ENCODE results near the gene TUBA4B.
"Not testable (repeated sequence)": the region's sequence is repeated elsewhere in the genome, so short reads cannot be mapped to it uniquely, and the experiment has no call there.

Gene TUBA4B

DNA sequence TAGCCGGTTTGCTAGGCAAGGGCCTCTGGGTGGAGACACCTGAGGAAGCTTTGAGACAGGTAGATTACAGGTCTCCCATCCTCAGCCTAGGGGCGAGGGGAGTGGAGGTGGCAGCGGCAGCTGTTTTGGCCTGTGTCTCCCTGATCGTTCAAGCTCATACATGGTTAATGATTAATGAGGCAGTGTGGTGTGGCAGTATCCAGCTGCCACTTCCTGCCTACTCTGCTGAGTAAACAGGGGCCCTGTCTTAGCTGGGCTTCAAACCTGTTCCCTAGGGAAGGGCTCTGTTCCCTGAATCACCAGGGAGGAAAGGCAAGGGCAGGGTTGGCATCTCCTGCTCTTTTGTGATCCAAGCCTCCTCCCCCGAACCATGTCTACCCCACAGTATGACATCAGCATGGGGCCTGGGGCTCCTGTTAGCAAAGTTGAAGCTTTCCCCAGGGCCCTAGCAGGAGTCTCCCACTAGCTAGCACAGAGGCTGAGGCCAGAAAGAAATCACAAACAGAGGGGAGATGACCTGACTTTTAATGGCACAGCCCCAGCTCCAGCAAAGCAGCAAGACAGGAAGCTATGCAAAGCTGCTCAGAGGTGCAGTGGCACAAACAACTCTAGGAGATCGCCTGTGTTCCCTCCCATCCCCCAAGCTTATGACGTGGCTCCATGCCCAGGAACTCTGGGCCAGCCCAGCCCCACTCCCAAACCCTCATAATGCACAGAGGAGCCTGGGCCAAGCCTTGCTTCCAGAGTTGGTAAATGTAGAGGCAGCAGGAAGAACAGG, 3.7 kb upstream of the TUBA4B start:
- peak; percentile 65 for DNase-seq

DNA sequence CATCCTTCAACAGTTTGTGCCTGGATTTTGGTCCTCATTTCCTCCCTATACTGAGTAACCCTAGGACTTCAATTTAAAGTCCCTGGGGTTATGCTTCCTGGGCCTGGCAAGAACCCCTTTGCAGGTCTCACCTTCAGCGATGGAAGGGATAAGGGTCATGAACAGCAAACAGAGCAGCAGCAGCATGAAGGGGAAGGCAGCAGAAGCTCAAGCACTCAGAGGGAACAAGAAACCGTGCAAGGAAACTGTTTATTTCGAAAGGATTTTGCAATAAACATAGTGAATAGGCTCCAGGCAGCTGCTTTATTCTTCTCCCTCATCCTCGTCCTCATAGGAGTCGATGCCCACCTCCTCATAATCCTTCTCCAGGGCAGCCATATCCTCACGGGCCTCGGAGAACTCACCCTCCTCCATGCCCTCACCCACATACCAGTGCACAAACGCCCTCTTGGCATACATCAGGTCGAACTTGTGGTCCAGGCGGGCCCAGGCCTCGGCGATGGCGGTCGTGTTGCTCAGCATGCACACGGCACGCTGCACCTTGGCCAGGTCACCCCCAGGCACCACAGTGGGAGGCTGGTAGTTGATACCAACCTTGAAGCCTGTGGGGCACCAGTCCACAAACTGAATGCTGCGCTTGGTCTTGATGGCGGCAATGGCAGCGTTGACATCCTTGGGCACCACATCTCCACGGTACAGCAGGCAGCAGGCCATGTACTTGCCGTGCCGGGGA, 2.8 kb upstream of the TUBA4B start:
- no peak for DNase-seq

DNA sequence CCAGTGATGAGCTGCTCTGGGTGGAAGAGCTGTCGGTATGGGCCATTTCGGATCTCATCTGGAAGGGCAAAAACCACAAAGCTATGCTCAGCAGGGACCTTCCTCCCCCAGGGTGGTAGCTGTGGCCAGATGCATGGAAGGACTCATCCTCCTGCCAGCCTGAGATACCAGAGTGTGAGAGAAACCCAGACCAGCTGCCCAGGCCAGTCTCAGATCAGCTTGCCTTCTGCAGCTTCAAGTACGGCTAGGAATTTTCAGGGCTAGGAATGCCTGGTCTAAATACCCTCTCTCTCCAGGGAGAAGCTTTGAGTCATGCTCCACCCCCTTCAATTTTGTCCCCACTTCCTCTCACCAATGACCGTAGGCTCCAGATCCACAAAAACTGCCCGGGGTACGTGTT, 1.4 kb upstream of the TUBA4B start:
- no peak for DNase-seq

DNA sequence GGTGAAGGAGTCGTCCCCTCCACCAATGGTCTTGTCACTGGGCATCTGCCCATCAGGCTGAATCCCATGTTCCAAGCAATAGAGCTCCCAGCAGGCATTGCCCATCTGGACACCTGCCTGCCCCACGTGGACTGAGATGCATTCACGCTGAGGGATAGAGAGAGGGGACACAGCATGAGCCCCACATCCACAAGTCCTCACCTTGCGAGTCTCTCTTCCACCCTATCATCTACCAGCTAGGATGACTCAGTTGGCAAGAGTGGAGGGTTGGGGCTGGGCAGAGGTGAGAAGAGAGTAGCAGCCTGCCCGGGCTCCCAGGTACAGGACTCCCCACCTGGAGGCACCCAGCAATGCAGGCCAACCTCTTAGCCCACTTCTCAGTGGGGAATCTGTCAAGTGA, 959 bp upstream of the TUBA4B start:
- peak; percentile 25 for DNase-seq

DNA sequence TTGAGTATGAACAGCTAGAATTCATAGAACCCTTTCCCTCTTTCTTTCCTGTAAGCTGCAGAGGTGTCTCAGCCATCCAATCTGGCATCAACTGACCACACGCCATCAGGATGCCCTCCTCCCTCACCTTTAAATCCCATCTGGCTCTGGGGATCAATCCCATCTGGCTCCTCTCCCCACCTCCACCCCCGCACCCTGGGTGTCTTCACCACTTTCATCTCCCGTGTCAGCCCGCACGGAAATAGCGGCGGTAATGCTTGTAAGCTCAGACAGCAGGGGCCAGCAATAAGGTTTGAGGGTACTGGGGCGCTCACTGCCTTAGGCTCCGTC, 508 bp upstream of the TUBA4B start:
- DNase-seq = no peak

DNA sequence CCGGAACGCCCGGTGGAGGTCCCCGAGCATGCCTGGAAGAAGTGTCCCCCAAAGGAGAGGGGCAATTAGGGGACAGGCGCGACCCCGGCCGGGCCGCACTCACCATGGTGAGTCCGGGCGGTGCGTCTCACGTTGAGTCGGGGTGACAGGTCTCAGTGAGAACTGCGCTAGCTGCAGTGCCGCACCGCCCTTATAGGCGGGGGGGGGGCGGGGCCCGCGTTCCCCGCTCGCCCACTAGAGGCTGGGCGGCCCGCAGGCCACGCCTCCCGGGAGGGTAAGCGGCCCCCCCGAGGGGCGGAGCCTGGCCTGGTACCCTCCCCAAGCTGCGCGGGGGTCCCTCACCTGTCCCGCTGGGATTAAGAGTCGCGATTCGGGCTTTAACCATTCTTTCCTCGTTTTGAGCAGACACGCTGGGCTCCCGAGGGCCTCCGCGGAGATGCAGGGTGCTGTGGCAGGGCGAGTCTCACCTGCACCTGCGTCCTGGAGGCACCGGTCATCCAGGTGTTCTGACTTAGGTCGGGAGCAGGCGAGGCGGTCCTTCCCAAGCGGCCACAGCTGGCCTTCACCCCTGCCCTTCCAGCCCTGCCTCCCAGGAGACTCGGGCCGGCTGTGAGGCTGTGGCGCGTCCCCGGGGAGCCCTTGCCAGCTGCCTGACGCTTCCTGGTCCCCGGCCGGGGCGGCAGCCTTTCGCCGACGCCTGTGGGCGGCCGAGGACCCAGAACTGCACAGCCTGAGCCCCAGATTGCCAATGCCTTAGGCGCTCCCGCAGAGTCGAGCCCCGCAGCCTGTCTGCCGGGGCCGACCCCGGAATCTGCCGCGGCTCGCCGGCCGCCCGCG, 928 bp downstream of the TUBA4B start, which contains the start of gene TUBA4A:
TSS of gene TUBA4A (minus strand) at position 166 of the 837 bp plus-strand sequence. CDS start at position 106, 60 bp downstream.
- DNase-seq = peak; percentile 93

DNA sequence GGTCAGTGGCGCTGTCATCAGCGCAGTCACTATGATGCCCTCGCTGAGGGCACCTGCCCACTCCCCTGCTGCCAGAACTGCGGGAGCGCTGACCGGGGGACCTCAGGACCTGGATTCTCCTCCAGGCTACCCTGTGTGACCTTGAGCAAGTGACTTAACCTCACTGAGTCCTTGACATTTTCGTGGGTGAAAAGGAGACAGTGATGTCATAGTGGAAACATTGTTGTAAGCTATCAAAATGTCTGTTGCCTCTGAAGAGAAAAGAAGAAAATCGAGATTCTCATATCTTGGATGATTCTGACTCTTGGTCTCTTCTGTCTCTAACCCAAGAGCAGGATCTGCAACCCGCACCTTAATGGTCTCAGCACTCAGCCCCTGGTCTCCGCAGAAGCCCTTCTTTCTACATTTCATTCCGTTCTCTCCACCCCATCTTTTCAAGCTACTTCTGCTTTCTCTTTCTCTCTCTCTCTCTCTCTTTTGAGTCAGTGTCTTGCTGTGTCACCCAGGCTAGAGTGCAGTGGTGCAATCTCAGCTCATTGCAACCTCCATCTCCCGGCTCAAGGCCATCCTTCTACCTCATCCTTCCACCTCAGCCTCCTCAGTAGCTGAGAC, 1.7 kb downstream of the TUBA4B start:
- peak; percentile 60 for DNase-seq

DNA sequence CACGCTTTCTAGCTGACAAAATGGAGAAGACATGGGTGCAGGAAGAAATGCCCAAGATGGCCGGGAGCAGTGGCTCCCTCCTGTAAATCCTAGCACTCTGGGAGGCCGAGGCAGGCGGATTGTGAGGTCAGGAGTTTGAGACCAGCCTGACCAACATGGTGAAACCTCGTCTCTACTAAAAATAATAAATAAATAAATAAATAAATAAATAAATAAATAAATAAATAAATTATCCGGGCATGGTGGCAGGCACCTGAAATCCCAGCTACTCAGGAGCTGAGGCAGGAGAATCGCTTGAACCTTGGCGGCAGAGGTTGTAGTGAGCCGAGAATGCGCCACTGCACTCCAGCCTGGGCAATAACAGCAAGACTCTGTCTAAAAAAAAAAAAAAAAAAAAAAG, 5.9 kb downstream of the TUBA4B start:
- DNase-seq = not testable (repeated sequence)

DNA sequence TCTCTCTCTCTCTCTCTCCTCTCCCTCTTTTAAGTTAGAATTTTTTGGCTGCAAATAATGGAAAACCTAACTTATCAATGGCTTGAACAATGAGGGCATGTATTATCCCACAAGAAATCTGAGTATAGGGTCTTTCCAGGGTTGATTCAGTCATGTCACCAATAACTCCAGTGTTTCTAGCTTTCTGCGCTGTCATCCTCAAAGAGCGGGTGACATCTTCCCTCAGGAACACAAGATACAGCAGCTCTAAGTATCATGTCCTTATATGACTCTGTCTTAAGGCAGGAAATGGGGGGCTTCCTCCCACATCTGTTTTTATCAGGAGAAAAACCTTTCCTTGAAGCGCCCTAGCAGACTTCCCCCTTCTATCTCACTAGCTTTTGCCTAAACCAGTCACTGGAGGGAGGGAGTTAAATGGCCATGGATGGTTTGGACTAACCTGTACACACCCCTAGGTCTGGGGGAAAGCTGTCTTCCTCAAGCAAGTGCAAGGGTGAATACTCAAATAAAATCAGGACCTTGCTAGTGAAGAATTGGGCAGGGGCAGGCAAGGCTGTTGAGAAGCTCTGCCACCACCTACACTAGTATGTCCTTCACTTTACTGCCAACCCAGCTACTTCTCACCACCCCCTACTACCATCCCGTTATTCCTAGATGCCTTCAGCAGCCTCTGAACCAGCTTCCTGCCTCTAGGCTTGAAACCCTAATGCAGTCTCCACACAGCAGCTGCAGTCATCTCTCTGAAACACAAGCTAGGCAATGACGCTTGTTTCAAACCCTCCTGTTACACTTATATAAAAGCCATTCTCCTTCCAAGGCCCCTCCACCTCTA, 8.2 kb downstream of the TUBA4B start:
- no peak for DNase-seq

DNA sequence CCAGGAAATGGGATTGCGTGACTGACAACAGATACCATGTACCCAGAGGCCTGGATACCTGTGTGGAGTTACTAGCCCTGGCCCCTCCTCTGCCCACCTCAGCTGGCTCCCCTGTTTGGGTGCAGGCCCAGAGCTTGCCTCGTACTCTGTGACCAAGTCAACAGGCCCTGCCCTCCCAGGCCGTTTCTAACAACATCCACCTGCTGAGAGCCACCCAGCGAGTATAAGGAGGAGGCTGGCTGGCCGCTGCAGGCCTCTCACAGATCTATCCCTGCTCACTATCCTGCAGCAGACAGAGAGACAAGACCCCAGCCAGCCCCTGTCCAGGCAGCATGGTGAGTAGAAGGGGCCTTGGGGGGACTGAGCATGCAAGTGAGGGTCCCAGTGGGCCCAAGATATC, 13.2 kb downstream of the TUBA4B start:
- no peak for DNase-seq

DNA sequence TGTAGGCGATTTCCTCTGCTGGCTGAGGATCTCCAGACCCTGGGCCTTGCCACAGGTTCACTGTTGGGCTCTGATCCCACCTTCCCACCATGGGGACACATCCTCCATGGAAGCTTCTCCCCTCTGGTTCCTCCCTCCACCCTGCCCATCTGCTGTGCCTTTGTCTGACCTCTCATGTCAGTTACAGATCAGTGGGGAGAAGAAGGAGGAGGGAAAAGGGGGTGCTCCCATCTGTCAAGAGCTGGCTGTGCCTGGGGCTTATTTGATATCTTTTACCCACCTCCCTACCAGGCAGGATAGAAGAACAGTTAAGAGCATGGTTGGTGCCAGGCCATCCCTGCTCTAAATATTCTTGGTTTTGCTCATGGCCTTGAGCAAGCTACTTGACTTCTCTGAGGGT, 13.8 kb downstream of the TUBA4B start:
- no peak for DNase-seq

DNA sequence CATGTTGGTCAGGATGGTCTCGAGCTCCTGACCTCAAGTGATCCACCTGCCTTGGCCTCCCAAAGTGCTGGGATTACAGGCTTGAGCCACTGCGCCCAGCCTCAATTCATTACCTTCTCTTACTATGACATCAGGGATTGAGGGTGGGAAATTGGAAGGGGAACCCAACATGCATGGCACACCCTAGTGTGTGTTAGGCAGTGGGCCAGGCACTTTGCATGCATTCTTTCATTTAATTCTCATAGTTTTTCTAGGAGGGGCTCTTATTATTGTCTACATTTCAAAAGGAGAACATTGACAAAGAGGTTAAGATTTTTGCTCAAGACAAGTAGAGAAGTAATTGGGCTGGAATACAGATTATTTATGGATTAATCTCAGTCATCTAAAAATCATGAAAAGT, 15.3 kb downstream of the TUBA4B start:
- DNase-seq = no peak

DNA sequence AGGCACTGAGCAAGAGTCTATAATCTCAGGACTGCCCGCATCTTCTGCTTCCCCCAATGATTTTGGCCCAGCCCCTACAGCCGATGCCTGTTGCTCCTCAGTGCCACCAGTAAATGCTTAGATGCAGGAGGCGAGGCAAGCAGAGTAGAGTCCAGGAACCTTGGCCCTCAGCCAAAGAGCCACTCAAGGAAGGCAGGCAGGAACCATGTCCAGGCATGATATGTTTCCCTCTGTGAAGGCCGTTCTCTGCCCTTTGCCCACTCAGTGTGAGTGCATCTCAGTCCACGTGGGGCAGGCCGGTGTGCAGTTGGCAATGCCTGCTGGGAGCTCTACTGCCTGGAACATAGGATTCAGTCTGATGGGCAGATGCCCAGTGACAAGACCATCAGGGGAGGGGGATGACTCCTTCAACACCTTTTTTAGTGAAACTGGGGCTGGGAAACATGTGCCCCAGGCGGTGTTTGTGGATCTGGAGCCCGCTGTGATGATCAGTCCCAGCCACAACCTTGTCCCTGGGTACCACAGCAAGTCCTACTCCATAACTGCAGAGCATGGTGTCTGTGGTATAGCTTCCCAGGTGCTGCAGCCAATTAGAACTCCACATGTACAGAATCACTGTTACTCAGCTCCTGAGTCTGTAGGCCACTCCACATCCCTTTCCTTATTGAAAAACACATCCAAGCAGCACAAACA, 16.5 kb downstream of the TUBA4B start:
- no peak for DNase-seq

DNA sequence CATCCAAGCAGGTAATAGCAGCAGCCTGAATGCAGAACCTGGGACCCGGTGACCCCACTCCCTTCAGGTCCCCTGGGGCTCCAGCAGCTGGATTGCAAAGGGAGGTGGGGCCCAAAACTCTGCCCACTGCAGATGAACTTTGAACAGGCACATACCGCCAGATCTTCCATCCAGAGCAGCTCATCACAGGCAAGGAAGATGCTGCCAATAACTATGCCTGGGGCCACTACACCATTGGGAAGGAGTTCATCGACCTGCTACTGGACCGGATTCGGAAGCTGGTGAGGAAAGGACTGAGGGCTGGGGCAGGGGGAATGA, 17.0 kb downstream of the TUBA4B start:
- DNase-seq = no peak

DNA sequence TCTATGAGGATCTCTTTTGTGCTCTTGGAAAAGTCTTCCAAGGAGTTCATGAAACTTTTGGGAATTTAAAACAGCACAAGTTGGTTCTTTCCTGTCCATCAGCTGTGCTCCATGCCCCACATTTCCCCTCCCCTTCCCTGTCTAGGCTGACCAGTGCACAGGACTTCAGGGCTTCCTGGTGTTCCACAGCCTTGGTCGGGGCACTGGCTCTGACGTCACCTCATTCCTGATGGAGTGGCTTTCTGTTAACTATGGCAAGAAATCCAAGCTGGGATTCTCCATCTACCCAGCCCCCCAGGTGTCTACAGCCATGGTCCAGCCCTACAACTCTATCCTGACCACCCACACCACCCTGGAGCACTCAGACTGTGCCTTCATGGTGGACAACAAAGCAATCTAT, 18.0 kb downstream of the TUBA4B start:
- no peak for DNase-seq

DNA sequence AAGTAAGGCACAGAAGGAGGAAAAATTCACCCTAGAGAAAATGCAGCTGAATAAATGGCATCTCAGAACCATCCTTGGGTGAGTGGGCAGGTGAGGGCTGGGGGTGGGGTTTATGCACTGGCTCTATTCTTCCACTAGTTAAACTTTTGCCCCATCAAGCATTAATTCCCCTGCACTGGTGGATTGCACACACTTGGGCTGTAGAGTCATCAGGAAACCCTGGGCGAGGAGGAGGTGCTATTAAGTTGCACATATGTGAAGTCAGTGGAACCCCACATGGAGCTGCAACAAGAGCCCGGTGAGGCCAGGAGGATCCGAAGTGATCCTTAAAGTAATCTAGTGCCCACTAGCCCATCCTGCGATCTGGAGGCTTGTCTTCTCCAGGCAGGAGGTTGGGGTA, 19.3 kb downstream of the TUBA4B start:
- no peak for DNase-seq

DNA sequence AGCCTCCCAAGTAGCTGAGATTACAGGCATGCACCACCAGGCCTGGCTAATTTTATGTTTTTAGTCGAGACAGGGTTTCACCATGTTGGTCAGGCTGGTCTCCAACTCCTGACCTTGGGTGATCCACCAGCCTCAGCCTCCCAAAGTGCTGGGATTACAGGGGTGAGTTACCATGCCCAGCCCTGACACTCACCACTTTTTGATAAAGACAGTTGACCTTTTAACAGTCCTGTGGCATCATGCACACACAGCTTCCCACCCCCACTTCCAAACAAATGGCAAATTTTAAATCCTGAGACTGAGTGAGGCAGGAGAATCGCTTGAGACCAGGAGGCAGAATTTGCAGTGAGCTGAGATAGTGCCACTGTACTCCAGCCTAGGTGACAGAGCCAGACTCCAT, 20.0 kb downstream of the TUBA4B start:
- DNase-seq = no peak

DNA sequence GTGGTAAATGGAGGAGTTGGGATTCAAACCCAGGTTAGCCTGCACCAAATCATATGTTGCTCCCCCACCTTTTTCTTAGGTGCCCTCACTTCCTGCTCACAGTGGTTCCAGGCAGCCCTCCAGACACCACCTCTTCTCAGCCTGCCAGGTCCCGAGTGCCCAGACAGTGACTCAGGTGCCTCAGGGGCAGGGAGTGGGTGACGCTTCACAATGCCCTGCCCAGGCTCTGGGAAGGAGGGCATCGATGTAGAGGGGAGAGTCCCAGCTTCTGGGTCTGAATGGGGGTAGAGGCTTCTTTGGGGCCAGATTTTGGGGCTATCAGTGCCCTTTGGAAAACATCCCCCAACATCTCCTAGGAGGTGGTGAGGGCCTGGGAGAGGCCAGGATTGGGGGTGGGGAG, 20.9 kb downstream of the TUBA4B start:
- DNase-seq = no peak

DNA sequence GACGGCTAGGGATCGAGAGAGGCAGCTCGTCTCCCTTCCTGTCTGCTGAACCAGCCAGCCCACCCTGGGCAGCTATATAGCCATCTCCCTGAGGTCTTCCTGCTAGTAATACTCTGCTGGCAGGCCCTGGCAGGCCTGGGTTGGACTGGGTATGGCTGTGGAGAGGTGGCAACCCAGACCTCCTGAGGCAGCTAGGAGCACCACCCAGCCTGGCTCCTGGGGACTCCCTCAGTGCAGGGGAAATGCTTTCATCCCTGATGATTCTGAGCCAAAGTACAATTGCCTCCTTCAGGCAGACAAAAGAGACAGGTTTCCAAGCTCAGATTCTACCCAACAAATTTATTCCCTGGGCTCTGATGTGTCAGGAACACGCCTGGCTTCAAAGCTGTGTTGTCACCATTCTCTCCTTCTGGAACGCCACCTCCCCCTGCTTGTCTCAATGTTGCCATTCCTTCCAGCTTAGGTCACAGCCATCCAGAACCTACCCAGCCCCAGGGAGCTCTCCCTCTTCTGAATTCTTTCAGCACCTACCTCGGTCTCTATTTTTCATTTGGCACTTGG, 21.4 kb downstream of the TUBA4B start:
- no peak for DNase-seq

DNA sequence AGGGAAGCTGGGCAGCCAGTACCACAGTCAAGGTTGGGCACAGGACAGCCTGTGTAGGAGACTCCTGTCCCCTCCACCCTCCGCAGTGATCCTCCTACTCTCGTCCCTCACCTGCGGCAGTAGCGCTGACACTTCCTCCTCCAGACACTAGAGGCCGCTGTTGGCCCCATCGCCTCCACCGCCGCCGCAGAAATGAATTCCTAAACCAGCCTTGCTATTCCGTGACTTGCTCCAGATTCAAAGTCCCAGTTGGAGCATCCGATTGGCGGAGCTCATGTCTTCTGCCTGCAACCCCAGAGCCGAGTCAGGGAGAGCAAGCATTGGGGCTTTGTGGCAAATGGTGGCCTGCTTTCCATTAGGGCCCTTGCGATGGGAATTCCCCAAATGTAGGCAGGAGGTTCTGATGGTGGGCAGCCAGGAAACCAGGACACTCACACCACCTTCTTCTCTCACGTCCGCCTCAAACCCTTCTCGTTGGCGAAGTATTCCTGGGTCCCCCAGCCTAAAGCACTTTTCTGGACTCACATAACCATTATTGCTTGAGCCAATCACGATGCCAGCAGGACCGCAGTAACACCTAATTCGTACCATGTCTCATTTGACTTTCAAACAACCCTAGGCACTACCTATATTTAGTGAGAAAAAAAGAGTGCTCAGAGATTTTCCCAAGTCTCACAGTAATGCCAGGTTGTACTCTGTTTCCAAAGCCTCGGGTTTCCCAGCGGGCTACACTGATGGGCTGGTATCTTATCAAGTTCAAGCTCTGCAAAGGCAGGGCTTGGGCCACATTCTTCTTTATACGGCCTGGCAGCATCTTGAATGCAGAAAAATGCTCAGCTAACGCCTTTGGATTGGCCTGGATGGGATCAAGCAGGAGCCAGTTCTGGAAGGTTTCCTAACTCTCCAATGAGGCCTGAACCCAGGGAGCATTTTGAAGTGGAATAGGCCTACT, 24.9 kb downstream of the TUBA4B start:
- DNase-seq = peak; percentile 81

All from CD4-positive, alpha-beta T cell treated with Interleukin-10 for 1 hour (primary cell).